ENCODE results near the gene MAD1L1. TPM values are rescaled to one million over a fixed set of nuclear protein-coding genes. Genes with fewer than 3 reads are reported as not detected.
A peak's percentile ranks its signal among the peaks of the same experiment; 100 is the strongest.
"Not testable (repeated sequence)": the region's sequence is repeated elsewhere in the genome, so short reads cannot be mapped to it uniquely, and the experiment has no call there.

The MAD1L1 gene
- total and polyA plus RNA-seq, 5 donors from 2014 or later: 225 to 380 (median 300) TPM

DNA sequence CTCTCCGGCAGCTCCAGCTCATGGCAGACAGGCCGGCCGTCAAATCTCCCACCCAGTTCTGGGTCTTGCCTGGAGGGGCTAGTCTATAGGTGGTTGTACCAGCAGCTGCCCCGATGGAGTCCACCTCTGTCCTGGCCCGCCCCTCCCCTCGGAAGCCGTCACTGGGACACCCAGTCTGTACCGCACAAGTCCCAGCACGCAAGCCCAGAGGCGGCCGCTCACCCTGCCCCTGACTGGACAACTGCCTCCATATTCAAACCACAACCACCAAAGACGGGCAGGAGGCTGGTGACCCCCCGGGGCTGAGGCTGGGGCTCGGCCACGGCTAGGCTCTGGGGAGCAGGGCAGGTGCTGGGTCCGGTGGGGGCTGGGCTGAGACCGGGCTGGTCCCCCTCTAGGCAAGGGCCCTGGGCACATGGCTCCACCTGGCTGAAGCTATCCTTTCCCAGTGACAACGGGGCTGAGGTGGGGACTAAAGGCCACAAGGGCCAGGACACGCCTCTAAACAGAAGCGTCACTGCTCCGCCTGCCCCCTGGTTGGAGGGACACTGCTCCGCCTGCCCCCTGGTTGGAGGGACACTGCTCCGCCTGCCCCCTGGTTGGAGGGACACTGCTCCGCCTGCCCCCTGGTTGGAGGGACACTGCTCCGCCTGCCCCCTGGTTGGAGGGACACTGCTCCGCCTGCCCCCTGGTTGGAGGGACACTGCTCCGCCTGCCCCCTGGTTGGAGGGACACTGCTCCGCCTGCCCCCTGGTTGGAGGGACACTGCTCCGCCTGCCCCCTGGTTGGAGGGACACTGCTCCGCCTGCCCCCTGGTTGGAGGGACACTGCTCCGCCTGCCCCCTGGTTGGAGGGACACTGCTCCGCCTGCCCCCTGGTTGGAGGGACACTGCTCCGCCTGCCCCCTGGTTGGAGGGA lies 371.6 kb downstream of the MAD1L1 start:
- H3K4me3 ChIP-seq (ENCODE audit: low read depth, low read length); H3K27ac ChIP-seq (ENCODE audit: insufficient read depth, low read length, poor library complexity, severe bottlenecking); H3K4me3 Mint-ChIP-seq; H3K27me3 ChIP-seq (ENCODE audit: control insufficient read depth, insufficient read depth, low read length); ATAC-seq (ENCODE audit: low read depth in 2 of 2); H3K9me3 ChIP-seq (ENCODE audit: control insufficient read depth in 2 of 2, low read length in 2 of 2); H3K27ac Mint-ChIP-seq; H3K27me3 Mint-ChIP-seq; DNase-seq; H3K36me3 ChIP-seq (ENCODE audit: control insufficient read depth, insufficient read depth, low read length); H3K4me1 ChIP-seq (ENCODE audit: control insufficient read depth, insufficient read depth, low read length, poor library complexity, severe bottlenecking); H3K9me3 Mint-ChIP-seq; H3K36me3 Mint-ChIP-seq: not testable (repeated sequence)
- H3K4me1 Mint-ChIP-seq: peaks cover 0 to 13% (median 0%) of the 10 kb centered on the region in 4 donors

DNA sequence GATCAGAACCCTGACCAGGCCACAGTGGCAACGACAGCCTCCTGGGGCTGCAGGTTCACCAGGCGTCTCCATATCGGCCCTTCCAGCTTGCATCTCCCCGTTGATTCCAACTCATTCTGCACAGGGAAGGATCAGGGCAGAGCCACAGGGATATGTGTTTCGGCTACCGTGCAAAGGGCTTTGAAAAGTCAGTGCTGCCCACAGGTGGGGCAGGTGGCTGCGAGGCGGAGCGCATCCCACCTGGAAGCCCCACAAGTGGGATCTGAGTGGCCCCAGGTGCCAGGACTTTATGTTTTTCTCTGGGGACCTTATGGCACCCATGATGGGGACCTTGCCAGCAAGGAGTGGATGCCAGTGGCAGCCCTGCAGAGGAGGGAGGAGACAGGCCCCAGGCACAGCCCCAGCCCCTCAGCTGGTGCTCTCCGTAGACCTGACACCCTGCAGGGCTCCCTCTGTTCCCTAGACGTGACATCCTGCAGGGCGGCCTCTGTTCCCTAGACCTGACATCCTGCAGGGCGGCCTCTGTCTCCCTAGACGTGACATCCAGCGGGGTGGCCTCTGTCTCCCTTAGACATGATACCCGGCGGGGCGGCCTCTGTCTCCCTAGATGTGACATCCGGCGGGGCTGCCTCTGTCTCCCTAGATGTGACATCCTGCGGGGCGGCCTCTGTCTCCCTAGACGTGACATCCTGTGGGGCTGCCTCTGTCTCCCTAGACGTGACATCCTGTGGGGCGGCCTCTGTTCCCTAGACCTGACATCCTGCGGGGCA lies 373.3 kb downstream of the MAD1L1 start:
- Mint-ChIP-seq H3K27ac (no peak overlapping the region), H3K27me3 (no peaks in the 10 kb centered on the region)

DNA sequence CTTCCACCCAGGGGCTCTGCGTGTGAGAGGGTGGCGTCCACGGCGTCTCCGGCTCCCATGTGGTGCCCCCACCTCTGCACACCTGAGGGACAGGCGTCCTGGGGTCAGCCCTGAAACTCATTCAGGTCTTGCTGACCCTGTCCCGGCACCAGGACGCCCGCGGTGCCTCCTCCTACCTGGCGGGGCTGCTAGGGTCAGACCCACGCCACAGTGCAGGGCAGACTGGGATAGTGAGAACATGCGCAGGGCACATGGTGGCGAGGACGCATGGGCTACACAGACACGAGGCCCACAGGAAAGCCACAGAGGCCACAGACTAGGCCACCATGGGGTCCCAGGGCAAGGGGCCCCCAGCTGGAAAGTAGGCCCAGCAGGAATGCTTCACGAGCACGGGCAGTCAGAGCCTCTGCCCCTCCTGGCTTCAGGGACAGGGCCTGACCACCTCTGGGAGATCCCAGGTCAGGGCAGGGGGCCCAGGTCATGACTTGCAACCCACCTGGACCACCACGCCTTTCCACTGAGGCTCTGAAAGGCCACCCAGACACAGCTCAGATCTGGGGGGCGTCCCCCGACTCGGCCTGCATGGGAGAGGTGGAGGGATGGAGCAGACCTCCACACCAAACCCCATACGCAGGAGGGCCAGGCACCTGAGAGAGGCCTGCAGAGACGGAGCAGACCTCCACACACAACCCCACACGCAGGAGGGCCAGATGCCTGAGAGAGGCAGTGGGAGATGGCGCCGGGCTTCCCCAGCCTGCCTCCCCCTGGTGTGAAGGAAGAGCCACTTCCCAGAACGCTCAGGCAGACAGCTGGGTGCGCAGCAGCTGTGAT lies 374.1 kb downstream of the MAD1L1 start:
- Histone ChIP-seq H3K27me3 (ENCODE audit: control insufficient read depth, insufficient read depth, low read length) (no peaks in the 10 kb centered on the region), H3K4me1 (ENCODE audit: control insufficient read depth, insufficient read depth, low read length, poor library complexity, severe bottlenecking) (peaks cover 14% of the 10 kb centered on the region), H3K4me3 (ENCODE audit: low read depth, low read length) (no peak overlapping the region), H3K27ac (ENCODE audit: insufficient read depth, low read length, poor library complexity, severe bottlenecking) (no peak overlapping the region), H3K9me3 (ENCODE audit: control insufficient read depth in 2 of 2, low read length in 2 of 2) (no peaks in the 10 kb centered on the region), H3K36me3 (ENCODE audit: control insufficient read depth, insufficient read depth, low read length) (no peaks in the 10 kb centered on the region)
- H3K27ac Mint-ChIP-seq: no peak overlapping the region
- no peaks in the 10 kb centered on the region for H3K9me3 Mint-ChIP-seq
- DNase-seq (no peak), ATAC-seq (ENCODE audit: low read depth in 2 of 2) (no peak)
- H3K27me3 Mint-ChIP-seq: no peaks in the 10 kb centered on the region
- peaks cover 0 to 24% (median 2%) of the 10 kb centered on the region in 4 donors for H3K4me1 Mint-ChIP-seq
- no peak overlapping the region for H3K4me3 Mint-ChIP-seq
- peaks cover 3% of the 10 kb centered on the region for H3K36me3 Mint-ChIP-seq

More for the DNA sequence above, 373.3 kb downstream of the MAD1L1 start:
- no peak for DNase-seq
- peaks cover 3% of the 10 kb centered on the region for H3K36me3 ChIP-seq (ENCODE audit: control insufficient read depth, insufficient read depth, low read length)
- no peak overlapping the region for H3K4me3 ChIP-seq (ENCODE audit: low read depth, low read length)
- H3K36me3 Mint-ChIP-seq: peaks cover 3% of the 10 kb centered on the region
- ATAC-seq (ENCODE audit: low read depth in 2 of 2): no peak
- H3K27ac ChIP-seq (ENCODE audit: insufficient read depth, low read length, poor library complexity, severe bottlenecking): no peak overlapping the region
- peaks cover 14% of the 10 kb centered on the region for H3K4me1 ChIP-seq (ENCODE audit: control insufficient read depth, insufficient read depth, low read length, poor library complexity, severe bottlenecking)
- H3K9me3 ChIP-seq (ENCODE audit: control insufficient read depth in 2 of 2, low read length in 2 of 2): no peaks in the 10 kb centered on the region
- no peak overlapping the region for H3K4me3 Mint-ChIP-seq
- no peaks in the 10 kb centered on the region for H3K9me3 Mint-ChIP-seq
- H3K4me1 Mint-ChIP-seq: peaks cover 0 to 21% (median 1%) of the 10 kb centered on the region in 4 donors
- H3K27me3 ChIP-seq (ENCODE audit: control insufficient read depth, insufficient read depth, low read length): no peaks in the 10 kb centered on the region

DNA sequence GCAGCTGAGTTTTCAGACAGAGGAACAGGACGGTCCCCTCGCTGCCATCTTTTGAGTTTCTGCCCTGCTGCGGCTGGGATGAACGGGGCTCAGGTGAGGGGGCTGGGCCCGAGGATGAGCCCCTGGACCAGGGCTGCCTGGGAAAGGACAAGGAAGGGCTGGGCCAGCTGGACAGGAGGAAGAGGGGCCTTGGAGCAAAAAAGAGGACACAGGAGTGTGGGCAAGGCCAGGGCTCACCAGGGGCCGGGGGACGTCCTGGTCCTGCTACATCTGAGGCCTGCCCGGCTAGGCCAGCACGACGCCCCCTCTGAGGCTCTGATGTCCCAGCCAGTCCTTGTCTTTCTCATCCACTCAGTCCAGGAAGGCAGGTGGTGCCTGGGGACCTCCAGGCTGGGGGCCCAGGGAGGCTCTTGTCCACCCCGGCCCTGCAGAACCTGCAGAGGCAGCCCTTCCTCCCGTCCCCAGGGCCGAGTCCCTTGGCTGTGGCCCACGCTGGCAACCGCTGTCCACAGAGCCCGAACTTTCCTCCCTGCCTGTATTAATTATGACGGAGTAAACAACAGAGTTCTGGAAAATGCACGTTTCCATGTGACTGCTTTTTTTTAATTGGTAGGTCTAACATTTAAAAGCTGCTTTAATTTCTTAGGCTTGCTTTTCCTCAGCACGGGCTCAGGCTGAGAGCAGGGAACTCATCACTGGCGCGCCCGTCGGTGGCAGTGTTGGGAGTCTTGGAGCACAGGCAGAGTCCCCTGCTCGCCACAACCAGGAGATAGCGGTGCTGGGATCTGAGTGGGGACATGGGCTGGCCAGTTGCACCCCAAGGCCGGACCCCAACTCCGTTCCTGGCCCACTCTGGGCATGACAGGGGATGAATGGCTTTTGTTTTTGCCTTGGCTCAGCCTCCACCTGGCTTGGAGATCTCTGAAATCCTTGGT lies 375.0 kb downstream of the MAD1L1 start:
- H3K4me3 ChIP-seq (ENCODE audit: low read depth, low read length): no peak overlapping the region
- peaks cover 14% of the 10 kb centered on the region for H3K4me1 ChIP-seq (ENCODE audit: control insufficient read depth, insufficient read depth, low read length, poor library complexity, severe bottlenecking)
- no peaks in the 10 kb centered on the region for H3K27me3 Mint-ChIP-seq
- no peaks in the 10 kb centered on the region for H3K36me3 ChIP-seq (ENCODE audit: control insufficient read depth, insufficient read depth, low read length)
- no peaks in the 10 kb centered on the region for H3K27me3 ChIP-seq (ENCODE audit: control insufficient read depth, insufficient read depth, low read length)
- H3K9me3 Mint-ChIP-seq: no peaks in the 10 kb centered on the region
- no peak for ATAC-seq (ENCODE audit: low read depth in 2 of 2)
- no peaks in the 10 kb centered on the region for H3K9me3 ChIP-seq (ENCODE audit: control insufficient read depth in 2 of 2, low read length in 2 of 2)
- no peak overlapping the region for H3K4me3 Mint-ChIP-seq
- peaks cover 0 to 24% (median 2%) of the 10 kb centered on the region in 4 donors for H3K4me1 Mint-ChIP-seq
- DNase-seq: no peak
- peaks cover 3% of the 10 kb centered on the region for H3K36me3 Mint-ChIP-seq
- peak overlapping the region in 1 of 3 donors; percentile 5 for H3K27ac Mint-ChIP-seq
- no peak overlapping the region for H3K27ac ChIP-seq (ENCODE audit: insufficient read depth, low read length, poor library complexity, severe bottlenecking)

DNA sequence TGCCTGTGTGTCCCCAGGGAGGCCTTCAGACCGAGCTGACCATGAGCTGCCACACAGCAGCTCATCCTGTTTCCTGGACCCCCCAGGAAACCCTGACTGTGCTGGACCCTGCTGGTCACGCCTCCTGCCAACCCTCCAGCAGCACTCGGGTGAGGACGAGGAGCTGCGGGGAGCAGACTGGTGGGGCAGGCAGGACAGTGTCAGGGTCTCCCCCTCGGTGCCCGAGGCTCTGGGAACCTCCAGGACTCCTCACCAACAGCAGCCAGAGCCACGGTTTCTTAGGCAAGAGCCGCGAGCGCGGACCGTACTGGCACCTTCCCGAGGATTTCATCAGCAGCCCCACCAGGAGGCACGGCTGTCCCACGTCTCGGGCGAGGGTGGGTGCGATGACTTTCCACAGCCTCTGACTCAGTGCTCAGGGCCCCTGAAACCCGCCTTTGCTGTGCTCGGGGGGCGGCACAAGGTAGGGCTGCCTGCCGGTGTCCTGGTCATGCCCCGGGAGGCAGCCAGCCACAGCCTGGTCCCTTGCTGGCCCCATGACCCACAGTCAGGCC lies 375.8 kb downstream of the MAD1L1 start:
- H3K27me3 Mint-ChIP-seq: no peaks in the 10 kb centered on the region
- DNase-seq: no peak
- peaks cover 3% of the 10 kb centered on the region for H3K36me3 Mint-ChIP-seq
- H3K36me3 ChIP-seq (ENCODE audit: control insufficient read depth, insufficient read depth, low read length): no peaks in the 10 kb centered on the region
- H3K27me3 ChIP-seq (ENCODE audit: control insufficient read depth, insufficient read depth, low read length): no peaks in the 10 kb centered on the region
- no peak overlapping the region for H3K27ac ChIP-seq (ENCODE audit: insufficient read depth, low read length, poor library complexity, severe bottlenecking)
- H3K27ac Mint-ChIP-seq: no peak overlapping the region
- no peak overlapping the region for H3K4me3 ChIP-seq (ENCODE audit: low read depth, low read length)
- no peaks in the 10 kb centered on the region for H3K9me3 ChIP-seq (ENCODE audit: control insufficient read depth in 2 of 2, low read length in 2 of 2)
- ATAC-seq (ENCODE audit: low read depth in 2 of 2): no peak
- H3K4me1 ChIP-seq (ENCODE audit: control insufficient read depth, insufficient read depth, low read length, poor library complexity, severe bottlenecking): peaks cover 14% of the 10 kb centered on the region
- no peaks in the 10 kb centered on the region for H3K9me3 Mint-ChIP-seq
- H3K4me1 Mint-ChIP-seq: peaks cover 0 to 19% (median 2%) of the 10 kb centered on the region in 4 donors
- H3K4me3 Mint-ChIP-seq: no peak overlapping the region

DNA sequence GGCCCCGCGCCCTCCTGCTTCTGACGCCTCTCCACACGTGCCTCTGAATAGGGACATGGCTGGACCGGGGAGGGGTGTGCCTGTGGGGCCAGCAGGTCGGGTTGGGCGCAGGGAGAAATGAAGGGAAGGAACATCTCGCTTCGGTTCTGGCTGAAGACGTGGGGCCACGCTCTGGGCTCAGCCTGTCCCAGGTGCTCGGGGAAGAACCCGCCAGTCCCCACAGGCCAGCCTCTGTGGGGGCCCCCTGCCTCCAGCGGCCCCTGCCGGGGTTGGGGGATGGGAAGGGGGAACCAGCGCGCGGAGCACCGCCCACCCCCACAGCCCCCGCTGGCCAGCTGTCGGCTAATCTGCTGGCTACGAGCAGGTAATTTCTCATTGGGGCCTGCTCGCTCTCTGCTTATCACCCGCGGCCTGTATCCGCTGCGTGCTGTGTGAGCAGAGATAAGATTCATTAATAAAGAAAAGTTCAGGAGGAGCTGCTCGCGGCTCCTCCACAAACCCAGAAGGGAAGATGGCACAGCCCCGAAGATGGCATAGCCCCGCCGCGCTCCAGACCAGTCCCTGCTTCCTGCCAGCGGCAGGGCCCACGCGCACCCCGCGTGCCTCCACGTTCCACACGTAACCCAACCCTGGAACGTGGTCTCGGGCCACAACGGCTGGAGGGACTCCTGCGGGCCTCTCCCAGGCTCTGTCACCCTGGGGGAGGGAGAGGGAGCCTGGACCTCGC lies 376.4 kb downstream of the MAD1L1 start:
- peaks cover 0 to 19% (median 2%) of the 10 kb centered on the region in 4 donors for H3K4me1 Mint-ChIP-seq
- H3K9me3 Mint-ChIP-seq: no peaks in the 10 kb centered on the region
- no peak overlapping the region for H3K27ac Mint-ChIP-seq
- no peak overlapping the region for H3K4me3 Mint-ChIP-seq
- ATAC-seq (ENCODE audit: low read depth in 2 of 2) (no peak), DNase-seq (no peak)
- H3K9me3 ChIP-seq (ENCODE audit: control insufficient read depth in 2 of 2, low read length in 2 of 2): no peaks in the 10 kb centered on the region
- no peak overlapping the region for H3K4me3 ChIP-seq (ENCODE audit: low read depth, low read length)
- peaks cover 14% of the 10 kb centered on the region for H3K4me1 ChIP-seq (ENCODE audit: control insufficient read depth, insufficient read depth, low read length, poor library complexity, severe bottlenecking)
- H3K27me3 Mint-ChIP-seq: no peaks in the 10 kb centered on the region
- no peaks in the 10 kb centered on the region for H3K27me3 ChIP-seq (ENCODE audit: control insufficient read depth, insufficient read depth, low read length)
- H3K27ac ChIP-seq (ENCODE audit: insufficient read depth, low read length, poor library complexity, severe bottlenecking): no peak overlapping the region
- no peaks in the 10 kb centered on the region for H3K36me3 ChIP-seq (ENCODE audit: control insufficient read depth, insufficient read depth, low read length)
- peaks cover 3% of the 10 kb centered on the region for H3K36me3 Mint-ChIP-seq
